DOHH2 (cell line): Measurements from ENCODE around the gene ZNF787.

ENCODE experiments used
- CTCF ChIP-seq: fragments of 200-600 bp; sonication (generic); IDR thresholded peaks from one replicate; pipeline ENCODE4 v1.5.1; 2014; ENCODE audit warnings: antibody characterized with exemption, mild to moderate bottlenecking, low read depth, low read length; ENCODE audit not compliant: poor library complexity, severe bottlenecking
- EZH2phosphoT487 ChIP-seq: fragments of 200-600 bp; sonication (generic); IDR thresholded peaks from 2 replicates; pipeline ENCODE4 v1.6.1; 2017; ENCODE audit warnings: borderline replicate concordance, mild to moderate bottlenecking, antibody characterized with exemption, low read length, moderate library complexity, mixed read lengths

GRCh38 chr19:56053596-56053995 is 67.5 kb downstream of the ZNF787 start:
- TF ChIP-seq CTCF (no peak), EZH2phosphoT487 (no peak)
